Ovary (tissue), 9 donors: Measurements from ENCODE around the gene MMD. TPM values are rescaled to one million over a fixed set of nuclear protein-coding genes. Genes with fewer than 3 reads are reported as not detected.
"Not testable (repeated sequence)": the region's sequence is repeated elsewhere in the genome, so short reads cannot be mapped to it uniquely, and the experiment has no call there.

Experiments
- DNase-seq, 5 donors: peaks; one replicate each; pipeline ENCODE4 v3.0.0-alpha.2; 2019 to 2020
- H3K27ac ChIP-seq, 2 donors: fragments of 200-600 bp; one replicate each; pipeline versions ENCODE4 v1.5.1 to v1.8.0; 2019 to 2022
- H3K27me3 ChIP-seq: fragments of 200-600 bp; one replicate; pipeline ENCODE4 v1.8.0; 2022
- H3K36me3 ChIP-seq: fragments of 200-600 bp; sonication (generic); one replicate; pipeline ENCODE4 v1.5.1; 2019
- H3K4me1 ChIP-seq: one replicate; pipeline ENCODE4 v1.8.1; 2013; ENCODE audit warnings: mild to moderate bottlenecking, moderate library complexity; ENCODE audit not compliant: insufficient read depth
- H3K4me3 ChIP-seq: fragments of 200-600 bp; sonication (generic); one replicate; pipeline ENCODE4 v1.5.1; 2017
- H3K9me3 ChIP-seq, 2 donors: fragments of 200-600 bp in 1 of 2; sonication (generic) in 1 of 2; one replicate each; pipeline versions ENCODE4 v1.5.1 to v1.8.1; 2013 to 2019; ENCODE audit warnings: mild to moderate bottlenecking in 1 of 2, moderate library complexity in 1 of 2
- EP300 ChIP-seq: sonication (generic); formaldehyde crosslinking; IDR thresholded peaks from one replicate; pipeline ENCODE4 v1.6.1; 2017; ENCODE audit warnings: antibody characterized with exemption
- POLR2A ChIP-seq: fragments of 450-650 bp; IDR thresholded peaks from one replicate; pipeline ENCODE4 v1.6.1; 2017; ENCODE audit warnings: antibody characterized with exemption, mild to moderate bottlenecking, moderate library complexity
- WGBS, 3 donors: extraction: QIAGEN DNeasy Blood & Tissue Kit in 1 of 3; methylation state at CpG; one replicate each; pipeline versions ENCODE4 v1.1.5 to v1.1.7; 2013 to 2017; 5-methylcytosine and 5-hydroxymethylcytosine counted together
- intact Hi-C, 4 donors: fragments of 100-400 bp; cut with DNase I; formaldehyde crosslinking; loops; one replicate each; pipeline versions ENCODE4 v1.11.0 to v1.15.1; 2022 to 2023
- polyA plus RNA-seq, 2 donors: library from polyadenylated mRNA; stranded (reverse); fragments of 200-250 nt in 1 of 2; fragments of 350-450 nt in 1 of 2; fragmentation: Illumina TruSeq in 1 of 2; extraction: RNeasy Lipid Tissue Mini Kit (QIAGEN cat#74804) in 1 of 2; gene quantifications; one replicate each; pipeline ENCODE4 v1.2.3, GENCODE V29; 2013 to 2014
- total RNA-seq, 7 donors: library from RNA; depleted of rRNA in 2 of 7; stranded (reverse); fragments of >200 nt in 2 of 7; fragmentation: NEBNext Ultra II Directional in 3 of 7; extraction: Animal tissue kit (Norgen Biotek cat#: 25700) in 3 of 7; gene quantifications; one replicate each; pipeline versions ENCODE4 v1.1.0 to v1.2.4, GENCODE V29; 2016 to 2023
- TF ChIP-seq, protein P1 (sequence below), 3 donors: fragments of 450-650 bp in 2 of 3; fragments of 200-600 bp in 1 of 3; IDR thresholded peaks; one replicate each; pipeline versions ENCODE4 v1.5.1 to v1.8.0; 2016 to 2022; ENCODE audit warnings: antibody characterized with exemption in 3 of 3, mild to moderate bottlenecking in 1 of 3
- donor health status: DM: no; HTN: no; CAD: no; lungs with moderate emphysema.
- donor health status: DM: no; HTN: no; CAD: no.
- donor health status: Bipolar disorder and iron deficiency.
- donor health status: DM: yes; HTN: yes; CAD: no.
- donor health status: DM: no; HTN: no; CAD: no.
- donor health status: DM: yes; HTN: yes; CAD: no.

Gene MMD
- total and polyA plus RNA-seq, 9 donors = 5.0 to 11.0 (median 6.7) TPM

DNA sequence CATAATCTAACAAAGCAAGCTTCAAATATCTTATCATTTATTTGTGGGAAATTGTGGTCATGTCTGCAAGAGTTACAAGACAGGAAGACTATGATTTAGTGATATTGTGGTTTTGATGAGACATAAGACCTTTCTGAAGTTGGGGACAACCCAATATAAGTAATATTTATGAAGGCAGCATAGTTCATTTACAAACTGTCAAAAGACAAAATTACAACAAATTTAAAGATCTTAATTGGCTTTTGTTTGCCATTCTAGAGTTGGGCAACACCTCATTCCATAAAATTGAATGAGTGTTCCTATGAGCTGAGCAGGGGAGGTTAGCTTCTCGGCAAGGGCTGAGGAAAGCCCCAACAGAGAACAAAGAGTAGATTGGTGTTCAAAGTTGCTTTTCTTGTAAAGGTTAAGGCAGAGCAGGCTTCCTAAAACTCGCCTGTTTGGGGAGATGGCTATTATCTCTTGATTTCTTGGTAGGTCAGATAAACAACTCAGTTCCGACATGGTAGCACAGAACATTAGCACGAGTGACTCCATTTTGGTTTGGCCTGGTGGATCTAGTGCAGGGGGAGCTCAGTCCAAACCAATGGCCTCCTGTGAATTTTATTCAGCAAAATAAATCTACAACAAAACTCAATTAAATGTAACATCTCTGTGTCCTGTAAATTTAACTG lies 10.9 kb upstream of the MMD start:
- H3K27ac ChIP-seq = no peak overlapping the region
- H3K36me3 ChIP-seq = no peaks in the 10 kb centered on the region
- H3K4me3 ChIP-seq = no peak overlapping the region
- H3K4me1 ChIP-seq = no peaks in the 10 kb centered on the region
- 80 to 83% (median 81%) methylated on average over 4 of the region's 4 CpGs for WGBS, 3 donors
- no peak for DNase-seq
- no peaks in the 10 kb centered on the region for H3K9me3 ChIP-seq
- intact Hi-C loops = no loop called here
- TF ChIP-seq, protein P1, sequence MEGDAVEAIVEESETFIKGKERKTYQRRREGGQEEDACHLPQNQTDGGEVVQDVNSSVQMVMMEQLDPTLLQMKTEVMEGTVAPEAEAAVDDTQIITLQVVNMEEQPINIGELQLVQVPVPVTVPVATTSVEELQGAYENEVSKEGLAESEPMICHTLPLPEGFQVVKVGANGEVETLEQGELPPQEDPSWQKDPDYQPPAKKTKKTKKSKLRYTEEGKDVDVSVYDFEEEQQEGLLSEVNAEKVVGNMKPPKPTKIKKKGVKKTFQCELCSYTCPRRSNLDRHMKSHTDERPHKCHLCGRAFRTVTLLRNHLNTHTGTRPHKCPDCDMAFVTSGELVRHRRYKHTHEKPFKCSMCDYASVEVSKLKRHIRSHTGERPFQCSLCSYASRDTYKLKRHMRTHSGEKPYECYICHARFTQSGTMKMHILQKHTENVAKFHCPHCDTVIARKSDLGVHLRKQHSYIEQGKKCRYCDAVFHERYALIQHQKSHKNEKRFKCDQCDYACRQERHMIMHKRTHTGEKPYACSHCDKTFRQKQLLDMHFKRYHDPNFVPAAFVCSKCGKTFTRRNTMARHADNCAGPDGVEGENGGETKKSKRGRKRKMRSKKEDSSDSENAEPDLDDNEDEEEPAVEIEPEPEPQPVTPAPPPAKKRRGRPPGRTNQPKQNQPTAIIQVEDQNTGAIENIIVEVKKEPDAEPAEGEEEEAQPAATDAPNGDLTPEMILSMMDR (IDR thresholded peaks at IDR 0.05) = no peak
- TF ChIP-seq POLR2A (no peak), EP300 (no peak)
- H3K27me3 ChIP-seq = no peaks in the 10 kb centered on the region

DNA sequence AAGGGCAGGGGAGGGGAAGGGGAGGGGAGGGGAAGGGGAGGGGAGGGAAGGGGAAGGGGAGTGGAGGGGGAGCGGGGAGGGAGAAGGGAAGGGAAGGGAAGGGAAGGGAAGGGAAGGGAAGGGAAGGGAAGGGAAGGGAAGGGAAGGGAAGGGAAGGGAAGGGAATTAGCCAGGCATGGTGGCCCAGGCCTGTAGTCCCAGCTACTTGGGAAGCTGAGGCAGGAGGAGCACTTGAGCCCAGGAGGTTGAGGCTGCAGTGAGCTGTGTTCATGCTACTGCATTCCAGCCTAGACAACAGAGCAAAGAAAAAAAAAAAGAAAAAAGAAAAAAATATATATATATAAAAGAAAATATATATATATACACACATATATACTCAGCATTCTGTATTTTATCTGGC lies 10.3 kb upstream of the MMD start:
- H3K36me3 ChIP-seq, H3K4me1 ChIP-seq, H3K27me3 ChIP-seq, H3K4me3 ChIP-seq, H3K9me3 ChIP-seq, H3K27ac ChIP-seq, intact Hi-C loops, DNase-seq: not testable (repeated sequence)
- WGBS, 3 donors = no CpG with 5 or more reads among the region's 1 CpG

DNA sequence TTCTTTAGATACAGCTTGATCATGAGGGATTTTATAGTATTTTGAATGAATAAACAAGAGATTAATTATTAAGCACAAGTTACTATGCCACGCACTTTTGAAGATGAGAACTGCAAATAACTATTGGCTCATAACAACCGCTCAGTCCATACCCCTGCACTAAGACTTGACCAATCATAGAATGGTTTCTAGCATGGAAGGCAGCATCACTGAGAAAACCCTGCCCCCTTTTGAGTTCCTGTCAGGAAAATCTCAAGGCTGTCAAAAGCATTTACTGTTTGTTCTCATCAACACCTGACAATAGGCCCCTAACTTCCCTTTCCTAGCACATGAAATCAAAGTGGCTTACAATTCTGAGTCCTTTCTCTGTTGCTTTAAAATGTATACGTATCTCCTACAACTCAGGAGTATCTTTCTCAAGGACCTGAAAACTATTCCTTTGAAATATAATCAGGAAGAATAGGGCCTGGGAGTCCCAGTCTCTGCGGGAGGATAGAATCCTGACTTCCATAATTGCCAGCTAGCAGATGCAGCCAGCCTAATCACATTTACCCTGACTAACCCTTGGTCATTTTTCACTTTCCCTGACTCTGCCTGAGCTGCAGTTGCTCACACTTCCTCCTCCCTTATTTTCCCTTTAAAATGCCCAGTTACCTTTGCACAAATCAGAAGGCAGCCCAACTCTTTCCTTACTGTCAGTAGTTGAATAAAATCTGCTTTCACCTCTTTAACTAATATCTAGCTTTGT lies 9.1 kb upstream of the MMD start:
- 56 to 64% (median 58%) methylated on average over 4 of the region's 4 CpGs for WGBS, 3 donors
- Histone ChIP-seq H3K27me3 (no peaks in the 10 kb centered on the region), H3K9me3 (no peaks in the 10 kb centered on the region), H3K4me3 (no peak overlapping the region), H3K4me1 (no peaks in the 10 kb centered on the region), H3K27ac (no peak overlapping the region), H3K36me3 (no peaks in the 10 kb centered on the region)
- no peak for DNase-seq
- TF ChIP-seq EP300 = no peak
- TF ChIP-seq POLR2A = no peak
- TF ChIP-seq, protein P1 (IDR thresholded peaks at IDR 0.05) = no peak
- intact Hi-C loops = no loop called here

DNA sequence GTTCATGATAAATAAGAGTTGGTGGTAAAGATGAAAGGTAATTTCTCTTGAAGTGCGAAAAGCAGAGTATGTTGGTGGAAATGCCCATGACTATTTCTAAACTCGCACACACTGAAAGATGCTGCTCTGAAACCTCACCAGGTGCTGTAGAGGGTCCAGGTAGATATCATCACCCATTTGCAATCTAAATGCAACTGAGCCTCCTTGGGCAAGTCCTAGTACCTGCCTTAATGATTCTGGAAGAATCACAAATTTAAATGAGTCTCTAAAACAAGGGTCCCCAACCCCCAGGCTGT lies 5.9 kb upstream of the MMD start:
- intact Hi-C loops = loop anchor here in 1 of 4 donors (10.0 kb wide), 1 partner anchor 327 kb away; the partner anchor contains the start of gene PCTP
- DNase-seq = no peak

More for the DNA sequence above, 5.9 kb upstream of the MMD start:
- no peak overlapping the region for H3K4me3 ChIP-seq
- no peaks in the 10 kb centered on the region for H3K4me1 ChIP-seq
- no peaks in the 10 kb centered on the region for H3K27me3 ChIP-seq
- 93 to 98% (median 96%) methylated on average over 2 of the region's 2 CpGs for WGBS, 3 donors
- H3K36me3 ChIP-seq = no peaks in the 10 kb centered on the region
- no peaks in the 10 kb centered on the region for H3K9me3 ChIP-seq
- TF ChIP-seq EP300 (no peak), POLR2A (no peak)
- TF ChIP-seq, protein P1 (IDR thresholded peaks at IDR 0.05) = no peak
- no peak overlapping the region for H3K27ac ChIP-seq
